Effector memory CD8-positive, alpha-beta T cell (primary cell): ENCODE measurements around the gene TRAK1.

Experiments used
- ATAC-seq: fragments of 150-1000 bp; cut with Tn5 transposase; replicated peaks from 2 replicates; pipeline ENCODE4 v1.10.0; 2021; ENCODE audit warnings: mild to moderate bottlenecking, moderate library complexity
- DNase-seq, 3 experiments: peaks; one replicate each; pipeline ENCODE4 v3.0.0; 2021
- H3K27ac Mint-ChIP-seq, 2 donors: one replicate each; pipeline ENCODE4 v1.8.0; 2022; ENCODE audit warnings: mild to moderate bottlenecking in 2 of 2, mixed read lengths in 2 of 2, moderate library complexity in 2 of 2
- H3K27me3 Mint-ChIP-seq, 2 donors: one replicate each; pipeline ENCODE4 v1.8.0; 2022; ENCODE audit warnings: mixed read lengths in 2 of 2
- H3K36me3 Mint-ChIP-seq: one replicate; pipeline ENCODE4 v1.8.0; 2022; ENCODE audit warnings: mild to moderate bottlenecking, moderate library complexity, mixed read lengths; ENCODE audit not compliant: insufficient read depth
- H3K4me1 Mint-ChIP-seq, 2 donors: one replicate each; pipeline ENCODE4 v1.8.0; 2022; ENCODE audit warnings: low read depth in 2 of 2, mixed read lengths in 2 of 2
- H3K4me3 Mint-ChIP-seq, 2 donors: one replicate each; pipeline ENCODE4 v1.8.0; 2022; ENCODE audit warnings: mild to moderate bottlenecking in 2 of 2, mixed read lengths in 2 of 2, moderate library complexity in 2 of 2
- H3K9me3 Mint-ChIP-seq, 2 donors: one replicate each; pipeline ENCODE4 v1.8.0; 2022; ENCODE audit warnings: mixed read lengths in 2 of 2

Gene TRAK1

GRCh38 chr3:42220436-42221121 is 129.4 kb downstream of the TRAK1 start:
- Mint-ChIP-seq H3K4me1 (peaks cover 17 to 22% of the 10 kb centered on the region in 2 donors), H3K27me3 (no peaks in the 10 kb centered on the region), H3K36me3 (peaks cover 19% of the 10 kb centered on the region), H3K9me3 (no peaks in the 10 kb centered on the region), H3K27ac (peak overlapping the region in 1 of 2 donors; percentile 62), H3K4me3 (no peak overlapping the region)
- DNase-seq (no peak), ATAC-seq (no peak)

DNA sequence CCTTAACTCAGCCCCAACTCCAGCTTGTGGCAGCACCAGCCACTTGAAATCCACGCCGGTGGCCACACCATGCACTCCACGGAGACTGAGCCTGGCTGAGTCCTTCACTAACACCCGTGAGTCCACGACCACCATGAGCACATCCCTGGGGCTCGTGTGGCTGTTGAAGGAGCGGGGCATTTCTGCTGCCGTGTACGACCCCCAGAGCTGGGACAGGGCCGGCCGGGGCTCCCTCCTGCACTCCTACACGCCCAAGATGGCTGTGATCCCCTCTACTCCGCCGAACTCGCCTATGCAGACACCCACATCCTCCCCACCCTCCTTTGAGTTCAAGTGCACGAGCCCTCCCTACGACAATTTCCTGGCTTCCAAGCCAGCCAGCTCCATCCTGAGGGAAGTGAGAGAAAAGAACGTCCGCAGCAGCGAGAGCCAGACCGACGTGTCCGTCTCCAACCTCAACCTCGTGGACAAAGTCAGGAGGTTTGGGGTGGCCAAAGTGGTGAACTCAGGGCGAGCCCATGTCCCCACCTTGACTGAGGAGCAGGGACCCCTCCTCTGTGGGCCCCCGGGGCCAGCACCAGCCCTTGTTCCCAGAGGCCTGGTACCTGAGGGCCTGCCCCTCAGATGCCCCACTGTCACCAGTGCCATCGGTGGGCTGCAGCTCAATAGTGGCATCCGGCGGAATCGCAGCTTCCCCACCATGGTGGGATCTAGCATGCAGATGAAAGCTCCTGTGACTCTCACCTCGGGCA is 132.0 kb downstream of the TRAK1 start:
- Mint-ChIP-seq H3K27me3 (no peaks in the 10 kb centered on the region), H3K36me3 (peaks cover 19% of the 10 kb centered on the region), H3K27ac (no peak overlapping the region), H3K4me3 (no peak overlapping the region), H3K4me1 (peaks cover 6 to 10% of the 10 kb centered on the region in 2 donors), H3K9me3 (no peaks in the 10 kb centered on the region)
- no peak for DNase-seq
- ATAC-seq, result no peak

GRCh38 chr3:42224178-42224577 is 133.0 kb downstream of the TRAK1 start:
- DNase-seq, result no peak

DNA sequence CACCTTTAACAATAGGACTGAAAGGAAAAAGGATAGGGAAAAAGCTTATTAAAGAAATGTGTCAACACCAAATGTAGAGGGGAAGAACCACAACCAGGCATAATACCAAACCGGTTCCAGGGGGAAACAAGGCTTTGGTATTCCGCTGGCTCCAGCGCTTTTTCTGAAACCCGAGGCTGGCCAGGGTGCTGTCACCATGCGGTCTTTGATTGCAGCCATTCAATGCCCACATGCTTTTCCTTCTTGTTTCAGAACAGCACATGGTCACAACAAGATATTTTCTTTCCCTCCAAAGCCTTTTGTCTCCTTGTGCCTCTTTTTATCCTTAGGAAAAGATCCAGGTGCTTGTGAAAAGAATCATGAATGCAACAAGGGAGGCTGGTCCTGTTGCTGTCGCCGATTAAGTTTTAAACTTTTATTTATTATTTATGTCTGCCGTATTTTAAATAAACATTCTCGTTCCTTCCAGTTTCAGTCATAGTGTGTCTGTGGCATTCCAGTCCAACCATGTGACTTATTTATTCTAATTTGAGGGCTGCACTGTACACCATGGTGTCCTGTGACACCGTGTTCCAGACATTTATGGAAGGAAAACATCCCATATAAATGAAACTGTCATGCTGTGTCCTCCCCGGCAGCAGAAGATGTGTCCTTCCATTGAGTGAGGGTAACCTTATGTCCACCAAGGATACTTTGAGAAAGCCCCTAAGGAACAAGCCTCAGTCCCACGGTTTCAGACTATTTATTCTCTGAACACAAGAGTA is 133.7 kb downstream of the TRAK1 start:
- peaks cover 5 to 7% of the 10 kb centered on the region in 2 donors for H3K27me3 Mint-ChIP-seq
- no peak overlapping the region for H3K27ac Mint-ChIP-seq
- H3K36me3 Mint-ChIP-seq, result peaks cover 22% of the 10 kb centered on the region
- H3K4me3 Mint-ChIP-seq, result no peak overlapping the region
- no peak for DNase-seq
- peaks cover 6 to 10% of the 10 kb centered on the region in 2 donors for H3K4me1 Mint-ChIP-seq
- no peak for ATAC-seq
- no peaks in the 10 kb centered on the region for H3K9me3 Mint-ChIP-seq

More at GRCh38 chr3:42224178-42224577, 133.0 kb downstream of the TRAK1 start:
- Mint-ChIP-seq H3K4me1 (peaks cover 6 to 10% of the 10 kb centered on the region in 2 donors), H3K9me3 (no peaks in the 10 kb centered on the region), H3K27me3 (peaks cover 0 to under 1% of the 10 kb centered on the region in 2 donors), H3K27ac (no peak overlapping the region), H3K4me3 (no peak overlapping the region), H3K36me3 (peaks cover 22% of the 10 kb centered on the region)
- ATAC-seq, result no peak

- Mint-ChIP-seq H3K27me3 (peaks cover 5 to 7% of the 10 kb centered on the region in 2 donors), H3K27ac (peak overlapping the region in 1 of 2 donors; percentile 65), H3K36me3 (peaks cover 18% of the 10 kb centered on the region), H3K4me3 (no peak overlapping the region), H3K4me1 (peaks cover 6 to 10% of the 10 kb centered on the region in 2 donors), H3K9me3 (no peaks in the 10 kb centered on the region)
- DNase-seq (no peak), ATAC-seq (no peak)
Measured at GRCh38 chr3:42225486-42226363, 134.6 kb downstream of the TRAK1 start.

GRCh38 chr3:42226470-42227425 is 135.6 kb downstream of the TRAK1 start:
- H3K27ac Mint-ChIP-seq, result peak overlapping the region in 1 of 2 donors; percentile 65
- DNase-seq (no peak), ATAC-seq (peak; percentile 39)
- H3K9me3 Mint-ChIP-seq, result no peaks in the 10 kb centered on the region
- H3K36me3 Mint-ChIP-seq, result peaks cover 14% of the 10 kb centered on the region
- peaks cover 5 to 7% of the 10 kb centered on the region in 2 donors for H3K27me3 Mint-ChIP-seq
- H3K4me1 Mint-ChIP-seq, result peaks cover 6 to 10% of the 10 kb centered on the region in 2 donors
- no peak overlapping the region for H3K4me3 Mint-ChIP-seq

DNA sequence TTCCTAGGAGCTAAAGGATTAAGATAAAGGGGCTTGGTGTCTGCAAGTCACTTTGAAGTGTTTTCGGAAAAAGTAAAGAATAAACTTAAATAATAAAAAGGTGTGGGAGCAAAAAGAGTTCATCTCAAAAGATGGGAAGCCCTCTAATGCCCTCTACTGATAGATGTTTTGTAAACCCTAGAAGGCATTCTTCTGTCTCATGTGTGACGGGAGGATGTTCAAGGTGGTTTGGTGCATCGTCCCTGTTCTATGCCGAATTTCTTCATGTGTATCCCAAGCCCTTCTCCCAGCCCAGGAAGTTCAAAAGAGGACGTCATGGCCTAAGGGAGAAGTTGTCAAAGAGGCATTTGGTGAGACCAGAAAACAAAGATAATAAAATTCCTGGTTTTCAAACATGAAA is 137.6 kb downstream of the TRAK1 start:
- no peak overlapping the region for H3K4me3 Mint-ChIP-seq
- ATAC-seq (no peak), DNase-seq (no peak)
- no peak overlapping the region for H3K27ac Mint-ChIP-seq
- no peaks in the 10 kb centered on the region for H3K9me3 Mint-ChIP-seq
- peaks cover 6 to 10% of the 10 kb centered on the region in 2 donors for H3K4me1 Mint-ChIP-seq
- peaks cover 10% of the 10 kb centered on the region for H3K36me3 Mint-ChIP-seq
- peaks cover 6 to 9% of the 10 kb centered on the region in 2 donors for H3K27me3 Mint-ChIP-seq

DNA sequence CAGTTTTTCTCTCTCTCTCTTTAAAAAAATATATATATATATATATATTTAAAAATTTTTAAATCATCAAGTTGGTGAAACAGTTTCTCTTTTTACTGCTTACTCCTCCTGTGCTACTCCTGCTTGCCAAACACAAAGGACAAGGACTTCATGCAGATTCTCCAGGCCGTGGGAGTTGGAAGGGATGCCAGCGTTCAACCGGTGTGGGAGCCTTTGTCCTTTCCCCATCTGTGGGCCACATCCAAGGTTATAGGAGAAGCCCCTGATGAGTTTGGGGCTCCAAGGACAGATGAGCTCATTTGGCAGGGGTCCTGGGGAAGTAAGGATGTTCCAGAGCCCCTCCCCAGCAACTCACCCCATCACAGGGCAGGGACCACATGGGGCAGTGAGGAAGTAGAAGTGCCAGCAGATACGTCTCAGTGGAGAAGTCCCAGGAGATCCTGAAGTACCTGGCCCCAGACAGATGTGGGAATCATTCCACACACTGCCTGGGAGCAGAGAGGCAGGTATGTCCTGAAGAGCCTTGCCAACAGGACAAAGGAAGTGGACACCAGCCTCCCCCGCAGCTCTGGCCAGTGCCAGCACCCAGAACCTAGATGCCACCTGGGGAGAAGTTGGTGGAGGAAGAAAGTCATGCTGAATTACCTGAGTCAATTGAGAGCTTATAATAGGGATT is 138.2 kb downstream of the TRAK1 start:
- peaks cover 6 to 10% of the 10 kb centered on the region in 2 donors for H3K4me1 Mint-ChIP-seq
- no peak overlapping the region for H3K4me3 Mint-ChIP-seq
- H3K36me3 Mint-ChIP-seq, result peaks cover 4% of the 10 kb centered on the region
- H3K9me3 Mint-ChIP-seq, result no peaks in the 10 kb centered on the region
- DNase-seq, result no peak
- peaks cover 12 to 16% of the 10 kb centered on the region in 2 donors for H3K27me3 Mint-ChIP-seq
- no peak for ATAC-seq
- peak overlapping the region in 1 of 2 donors; percentile 69 for H3K27ac Mint-ChIP-seq

GRCh38 chr3:42229942-42230688 is 139.0 kb downstream of the TRAK1 start:
- H3K4me3 Mint-ChIP-seq, result no peak overlapping the region
- peaks cover 3% of the 10 kb centered on the region for H3K36me3 Mint-ChIP-seq
- H3K4me1 Mint-ChIP-seq, result peaks cover 6 to 10% of the 10 kb centered on the region in 2 donors
- no peak for DNase-seq
- ATAC-seq, result no peak
- no peak overlapping the region for H3K27ac Mint-ChIP-seq
- no peaks in the 10 kb centered on the region for H3K9me3 Mint-ChIP-seq
- peaks cover 20 to 23% of the 10 kb centered on the region in 2 donors for H3K27me3 Mint-ChIP-seq

DNA sequence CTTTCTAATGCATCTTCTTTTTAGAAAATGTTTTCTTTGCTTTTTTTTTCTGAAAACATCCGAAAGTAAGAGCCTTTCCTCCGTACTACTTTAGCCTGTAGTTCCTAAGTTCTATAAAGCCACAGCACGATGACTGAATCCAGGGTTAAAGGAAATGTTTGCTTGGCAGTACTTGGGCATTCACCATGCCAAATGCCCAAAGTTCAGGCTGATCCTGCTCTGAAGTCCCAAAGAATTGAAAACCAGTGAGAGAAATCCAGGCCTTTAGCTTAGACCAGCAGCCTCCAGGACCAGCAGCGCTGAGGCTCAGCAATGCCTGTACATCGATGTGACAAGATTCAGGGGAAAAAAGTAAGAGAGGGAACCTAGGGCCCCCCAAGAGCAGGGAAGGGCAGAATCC is 139.7 kb downstream of the TRAK1 start:
- no peak for DNase-seq
- H3K27me3 Mint-ChIP-seq, result peaks cover 27 to 30% of the 10 kb centered on the region in 2 donors
- H3K36me3 Mint-ChIP-seq, result peaks cover 3% of the 10 kb centered on the region
- peaks cover 6 to 10% of the 10 kb centered on the region in 2 donors for H3K4me1 Mint-ChIP-seq
- no peak overlapping the region for H3K4me3 Mint-ChIP-seq
- no peaks in the 10 kb centered on the region for H3K9me3 Mint-ChIP-seq
- H3K27ac Mint-ChIP-seq, result no peak overlapping the region
- ATAC-seq, result no peak

GRCh38 chr3:42235532-42235931 is 144.4 kb downstream of the TRAK1 start:
- no peak overlapping the region for H3K4me3 Mint-ChIP-seq
- no peaks in the 10 kb centered on the region for H3K4me1 Mint-ChIP-seq
- H3K36me3 Mint-ChIP-seq, result no peaks in the 10 kb centered on the region

More at GRCh38 chr3:42235532-42235931, 144.4 kb downstream of the TRAK1 start:
- Mint-ChIP-seq H3K9me3 (peaks cover 0 to 4% of the 10 kb centered on the region in 2 donors), H3K27me3 (peaks cover 58 to 64% of the 10 kb centered on the region in 2 donors), H3K27ac (no peak overlapping the region)
- DNase-seq (no peak), ATAC-seq (no peak)
